MM.1S (cell line): ENCODE data around the gene BLOC1S1.

Experiments used
- DNase-seq: peaks from one replicate; pipeline ENCODE4 v3.0.0-alpha.2; 2015
- H2AFZ ChIP-seq: fragments of 300-600 bp; sonication (generic); 2 replicates; pipeline ENCODE4 v1.6.0; 2016; ENCODE audit warnings: antibody characterized with exemption, low read length
- H3F3A ChIP-seq: fragments of 300-600 bp; sonication (generic); 2 replicates; pipeline ENCODE4 v1.6.1; 2016; ENCODE audit warnings: mild to moderate bottlenecking, antibody characterized with exemption, low read length, moderate library complexity, mixed read lengths; ENCODE audit not compliant: insufficient read depth
- H3K27ac ChIP-seq: fragments of 300-600 bp; sonication (generic); 2 replicates; pipeline ENCODE4 v1.5.1; 2016; ENCODE audit warnings: mild to moderate bottlenecking, low read length
- H3K27me3 ChIP-seq: fragments of 300-600 bp; sonication (generic); replicated peaks from 2 replicates; pipeline ENCODE4 v1.6.0; 2016; ENCODE audit warnings: low read length; ENCODE audit not compliant: insufficient read depth
- H3K36me3 ChIP-seq: fragments of 300-600 bp; sonication (generic); replicated peaks from 2 replicates; pipeline ENCODE4 v1.6.1; 2016; ENCODE audit warnings: mild to moderate bottlenecking, low read length, mixed read lengths; ENCODE audit not compliant: insufficient read depth
- H3K4me1 ChIP-seq: fragments of 300-600 bp; sonication (generic); 2 replicates; pipeline ENCODE4 v1.6.1; 2016; ENCODE audit warnings: low read length, mixed read lengths
- H3K4me2 ChIP-seq: fragments of 300-600 bp; sonication (generic); 2 replicates; pipeline ENCODE4 v1.6.0; 2016; ENCODE audit warnings: low read depth, low read length
- H3K4me3 ChIP-seq: fragments of 300-600 bp; sonication (generic); 2 replicates; pipeline ENCODE4 v1.5.1; 2016; ENCODE audit warnings: low read length, mixed read lengths
- H3K79me2 ChIP-seq: fragments of 300-600 bp; sonication (generic); 2 replicates; pipeline ENCODE4 v1.6.1; 2016; ENCODE audit warnings: mixed run types, low read length, mixed read lengths
- H3K9ac ChIP-seq: fragments of 300-600 bp; sonication (generic); 2 replicates; pipeline ENCODE4 v1.6.1; 2016; ENCODE audit warnings: low read length, mixed read lengths
- H3K9me2 ChIP-seq: fragments of 300-600 bp; sonication (generic); replicated peaks from 2 replicates; pipeline ENCODE4 v1.6.1; 2016; ENCODE audit warnings: mild to moderate bottlenecking, low read length, mixed read lengths; ENCODE audit not compliant: insufficient read depth
- H3K9me3 ChIP-seq: fragments of 300-600 bp; sonication (generic); replicated peaks from 2 replicates; pipeline ENCODE4 v1.6.1; 2016; ENCODE audit warnings: mild to moderate bottlenecking, low read length, mixed read lengths; ENCODE audit not compliant: insufficient read depth
- H4K20me1 ChIP-seq: fragments of 300-600 bp; sonication (generic); 2 replicates; pipeline ENCODE4 v1.6.1; 2016; ENCODE audit warnings: mild to moderate bottlenecking, low read length, moderate library complexity, mixed read lengths; ENCODE audit not compliant: insufficient read depth
- EZH2 ChIP-seq: fragments of 300-600 bp; sonication (generic); optimal IDR thresholded peaks from 2 replicates; pipeline ENCODE3; 2017; ENCODE audit warnings: low read depth, mild to moderate bottlenecking, antibody characterized with exemption, low read length, mixed read lengths
- EZH2phosphoT487 ChIP-seq: fragments of 300-600 bp; sonication (generic); IDR thresholded peaks from 2 replicates; pipeline ENCODE4 v1.6.1; 2018; ENCODE audit warnings: antibody characterized with exemption, low read length
- TF ChIP-seq, protein P1 (sequence below): fragments of 300-600 bp; sonication (generic); IDR thresholded peaks from 2 replicates; pipeline ENCODE4 v1.5.1; 2016; ENCODE audit warnings: antibody characterized with exemption, low read length, mixed read lengths

The BLOC1S1 gene

DNA sequence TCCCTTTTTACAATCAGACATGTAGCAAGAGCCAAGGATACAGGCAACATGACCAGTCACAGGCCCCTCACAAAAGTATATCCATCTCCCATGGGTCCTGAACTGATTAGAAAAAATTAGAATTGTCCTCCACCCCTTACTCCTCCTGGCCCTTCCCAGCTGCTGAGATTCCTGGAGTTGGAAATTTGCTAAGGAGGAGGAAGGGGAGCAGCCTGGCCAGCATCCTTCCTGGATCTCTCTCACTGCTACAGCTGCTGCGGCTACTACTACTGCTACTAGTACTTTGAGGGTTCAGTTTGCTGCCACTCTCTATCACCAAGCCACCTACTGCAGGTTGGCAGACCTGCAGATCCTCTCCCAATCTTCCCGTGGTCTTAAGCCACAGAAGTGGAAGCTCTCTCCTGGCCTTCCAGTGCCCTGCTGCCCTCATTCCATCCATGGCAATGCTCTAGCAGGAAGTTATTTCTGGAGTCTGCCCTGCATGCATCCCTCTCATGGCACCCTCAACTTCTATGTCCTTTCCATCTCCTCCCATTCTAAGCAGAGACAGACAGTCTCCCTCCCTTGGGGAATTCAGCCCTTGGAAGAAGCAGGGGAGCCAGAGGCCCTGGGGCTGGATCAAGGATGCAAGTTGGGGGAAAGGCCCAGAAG lies 9.2 kb upstream of the BLOC1S1 start:
- H3K9me2 ChIP-seq: no peaks in the 10 kb centered on the region
- H3K4me3 ChIP-seq: no peak overlapping the region
- H4K20me1 ChIP-seq: no peaks in the 10 kb centered on the region
- TF ChIP-seq EZH2 (no peak), EZH2phosphoT487 (no peak)
- TF ChIP-seq, protein P1, sequence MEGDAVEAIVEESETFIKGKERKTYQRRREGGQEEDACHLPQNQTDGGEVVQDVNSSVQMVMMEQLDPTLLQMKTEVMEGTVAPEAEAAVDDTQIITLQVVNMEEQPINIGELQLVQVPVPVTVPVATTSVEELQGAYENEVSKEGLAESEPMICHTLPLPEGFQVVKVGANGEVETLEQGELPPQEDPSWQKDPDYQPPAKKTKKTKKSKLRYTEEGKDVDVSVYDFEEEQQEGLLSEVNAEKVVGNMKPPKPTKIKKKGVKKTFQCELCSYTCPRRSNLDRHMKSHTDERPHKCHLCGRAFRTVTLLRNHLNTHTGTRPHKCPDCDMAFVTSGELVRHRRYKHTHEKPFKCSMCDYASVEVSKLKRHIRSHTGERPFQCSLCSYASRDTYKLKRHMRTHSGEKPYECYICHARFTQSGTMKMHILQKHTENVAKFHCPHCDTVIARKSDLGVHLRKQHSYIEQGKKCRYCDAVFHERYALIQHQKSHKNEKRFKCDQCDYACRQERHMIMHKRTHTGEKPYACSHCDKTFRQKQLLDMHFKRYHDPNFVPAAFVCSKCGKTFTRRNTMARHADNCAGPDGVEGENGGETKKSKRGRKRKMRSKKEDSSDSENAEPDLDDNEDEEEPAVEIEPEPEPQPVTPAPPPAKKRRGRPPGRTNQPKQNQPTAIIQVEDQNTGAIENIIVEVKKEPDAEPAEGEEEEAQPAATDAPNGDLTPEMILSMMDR: no peak
- no peaks in the 10 kb centered on the region for H3K36me3 ChIP-seq
- H3K27me3 ChIP-seq: peaks cover 29% of the 10 kb centered on the region
- H3K4me1 ChIP-seq: peaks cover 5% of the 10 kb centered on the region; the same call in 1 of the 2 replicates
- H3K9ac ChIP-seq: no peak overlapping the region
- H3K4me2 ChIP-seq: no peak overlapping the region
- no peak overlapping the region for H2AFZ ChIP-seq
- no peaks in the 10 kb centered on the region for H3K79me2 ChIP-seq
- no peak overlapping the region for H3K27ac ChIP-seq
- H3F3A ChIP-seq: no peaks in the 10 kb centered on the region
- no peak for DNase-seq
- no peaks in the 10 kb centered on the region for H3K9me3 ChIP-seq

DNA sequence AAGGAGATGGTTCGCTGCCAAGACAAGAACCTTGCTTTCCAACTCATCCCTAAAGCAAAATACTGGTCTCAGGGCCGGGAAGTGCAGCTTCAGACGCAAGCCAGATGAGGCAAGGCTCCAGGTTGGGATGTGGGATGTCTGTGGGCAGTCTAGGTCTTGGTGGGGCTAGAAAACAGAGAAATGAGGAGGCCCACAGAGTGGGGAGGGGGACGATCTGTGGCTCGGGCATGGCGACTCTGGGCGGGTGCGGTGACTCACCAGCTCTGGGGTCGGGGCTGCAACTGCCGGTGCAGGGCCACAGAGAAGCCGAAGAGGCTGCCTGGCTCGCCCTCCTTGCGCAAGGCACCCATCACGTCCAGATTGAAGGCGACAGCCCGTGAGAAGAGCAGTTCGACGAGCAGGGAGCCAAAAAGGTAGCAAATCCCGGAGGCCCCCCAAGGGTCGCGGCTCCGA lies 8.6 kb upstream of the BLOC1S1 start:
- peaks cover 5% of the 10 kb centered on the region; the same call in 1 of the 2 replicates for H3K4me1 ChIP-seq
- H4K20me1 ChIP-seq: no peaks in the 10 kb centered on the region
- no peaks in the 10 kb centered on the region for H3K9me3 ChIP-seq
- H3K9ac ChIP-seq: no peak overlapping the region
- TF ChIP-seq EZH2phosphoT487: no peak
- TF ChIP-seq, protein P1: no peak
- TF ChIP-seq EZH2: no peak
- no peak overlapping the region for H3K27ac ChIP-seq
- no peaks in the 10 kb centered on the region for H3K36me3 ChIP-seq
- no peak overlapping the region; the same call in 1 of the 2 replicates for H3K4me3 ChIP-seq
- H3F3A ChIP-seq: no peaks in the 10 kb centered on the region
- DNase-seq: no peak
- 0 out of 2 replicates have a peak overlapping the region, but pooled peaks have one; percentile 25 for H2AFZ ChIP-seq
- H3K27me3 ChIP-seq: peaks cover 34% of the 10 kb centered on the region
- no peaks in the 10 kb centered on the region for H3K9me2 ChIP-seq
- peak overlapping the region; percentile 73; the same call in 1 of the 2 replicates for H3K4me2 ChIP-seq
- H3K79me2 ChIP-seq: no peaks in the 10 kb centered on the region

DNA sequence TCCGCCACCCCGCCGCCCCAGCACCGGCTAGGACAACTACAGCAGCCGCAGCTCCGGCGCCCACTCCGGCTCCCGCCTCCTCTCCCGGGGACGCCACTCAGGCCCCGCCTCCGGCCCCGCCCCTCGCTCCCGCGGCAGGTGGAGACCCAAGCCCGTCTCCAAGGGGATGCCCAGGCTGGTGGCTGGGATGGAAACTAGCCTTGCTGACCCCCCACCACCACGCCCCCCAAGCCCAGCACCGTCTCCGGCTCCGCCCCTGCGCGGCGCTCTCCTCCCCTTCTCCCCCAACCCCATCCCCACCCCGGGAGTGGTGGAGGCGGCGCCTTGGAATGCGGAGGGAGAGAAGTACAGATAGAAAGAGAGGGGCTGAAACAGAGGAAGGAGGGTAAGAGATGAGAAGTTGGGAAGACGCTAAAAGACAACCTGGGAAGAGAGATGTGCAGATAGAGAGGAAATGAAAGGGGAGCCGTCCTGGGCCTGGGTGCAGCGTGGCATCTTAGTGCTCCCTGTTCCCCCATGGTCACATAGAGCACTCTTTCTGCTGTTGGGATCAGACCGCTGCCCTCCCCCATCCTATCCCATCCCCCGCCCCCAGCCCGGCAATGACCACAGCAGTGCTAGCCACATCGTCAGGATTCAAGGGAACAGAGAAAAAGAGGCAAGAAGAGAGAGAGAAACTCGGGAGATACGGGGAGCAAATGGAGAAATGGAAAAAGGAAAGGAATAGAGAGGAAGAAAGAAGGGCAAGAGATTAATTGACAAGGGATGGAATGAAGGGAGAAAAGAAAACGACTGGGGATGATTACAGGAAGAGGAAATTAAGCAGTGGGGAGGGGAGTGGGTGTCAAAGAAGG lies 7.8 kb upstream of the BLOC1S1 start, which contains the start of gene ITGA7:
TSS of gene ITGA7 (minus strand) at position 64 of the 854 bp plus-strand sequence. CDS start 222 bp downstream, outside the sequence.
- no peaks in the 10 kb centered on the region for H3K36me3 ChIP-seq
- peak within 1 kb of the TSS; percentile 70 for H3K4me3 ChIP-seq
- no peaks in the 10 kb centered on the region for H3K9me2 ChIP-seq
- H3K9ac ChIP-seq: no peak within 1 kb of the TSS
- H3K27ac ChIP-seq: no peak within 1 kb of the TSS
- no peaks in the 10 kb centered on the region for H3K9me3 ChIP-seq
- H3K4me1 ChIP-seq: peaks cover 5% of the 10 kb centered on the region; the same call in 1 of the 2 replicates
- DNase-seq: peak; percentile 47
- H2AFZ ChIP-seq: peak within 1 kb of the TSS; percentile 85
- no peaks in the 10 kb centered on the region for H3F3A ChIP-seq
- peaks cover 43% of the 10 kb centered on the region for H3K27me3 ChIP-seq
- H4K20me1 ChIP-seq: no peaks in the 10 kb centered on the region
- TF ChIP-seq EZH2: no peak
- TF ChIP-seq, protein P1: no peak
- TF ChIP-seq EZH2phosphoT487: no peak
- no peaks in the 10 kb centered on the region for H3K79me2 ChIP-seq
- H3K4me2 ChIP-seq: peak within 1 kb of the TSS; percentile 73
